ENCODE data around the gene TBC1D17. TPM values are rescaled to one million over a fixed set of nuclear protein-coding genes. Genes with fewer than 3 reads are reported as not detected.

The TBC1D17 gene
- polyA plus RNA-seq, 1 donor from 2014 or later, result 13.1 TPM

DNA sequence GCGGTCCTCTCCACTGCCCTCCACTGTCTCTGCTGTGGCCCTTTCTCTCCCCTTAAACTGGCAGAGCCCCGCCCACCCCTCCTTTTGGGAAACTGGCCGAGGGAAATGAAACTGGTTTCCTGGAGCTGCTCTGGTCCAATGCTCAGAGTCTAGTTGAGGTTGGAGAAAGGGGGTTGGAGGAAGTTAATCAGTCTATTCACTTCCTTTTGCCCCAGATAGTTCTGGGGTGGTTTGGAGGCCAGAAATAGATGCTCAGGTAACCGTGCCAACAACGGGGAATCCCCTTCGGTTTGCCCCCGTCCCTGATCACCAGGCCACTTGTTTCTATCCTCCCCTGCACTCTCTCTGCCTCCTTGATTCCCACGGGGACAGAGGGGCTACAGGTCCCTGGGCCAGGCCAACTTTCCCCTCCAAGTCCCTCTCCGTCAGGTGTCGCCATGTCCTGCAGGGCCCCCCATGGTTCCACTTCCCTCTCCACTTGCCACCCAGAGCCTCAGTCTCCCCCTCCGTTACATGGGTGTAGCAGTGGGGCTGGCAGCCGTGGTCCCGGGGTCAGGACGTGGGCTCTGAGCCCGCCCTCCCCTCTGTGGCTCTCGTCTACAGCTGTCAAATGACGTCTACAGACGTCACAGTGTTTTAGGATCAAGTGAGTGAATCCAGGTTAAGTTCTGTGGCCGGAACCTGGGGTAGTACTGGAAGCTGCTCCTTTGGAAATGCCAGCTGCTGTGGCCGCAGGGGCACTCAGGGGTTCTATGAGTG, 19.5 kb downstream of the TBC1D17 start, which contains the start of gene IL4I1:
IL4I1 (minus strand) TSS at position 25 of the 759 bp plus-strand sequence. CDS start 727 bp downstream, outside the sequence.
- no peaks in the 10 kb centered on the region for H3K27me3 ChIP-seq (ENCODE audit: insufficient read depth, low read depth, low read length)
- no peaks in the 10 kb centered on the region for H3K9me2 ChIP-seq (ENCODE audit: insufficient read depth, low read length)
- no peak within 1 kb of the TSS for H3K4me3 ChIP-seq (ENCODE audit: low read length)
- H3K9me3 ChIP-seq (ENCODE audit: low read length), result no peaks in the 10 kb centered on the region
- H3K4me2 ChIP-seq (ENCODE audit: low read length), result no peak within 1 kb of the TSS
- H3F3A ChIP-seq (ENCODE audit: insufficient read depth, low read length, poor library complexity, severe bottlenecking), result no peaks in the 10 kb centered on the region
- no peak for TF ChIP-seq EP300 (conservative IDR thresholded peaks at IDR 0.05; ENCODE audit: poor library complexity, severe bottlenecking)
- no peak for TF ChIP-seq REST (IDR thresholded peaks at IDR 0.05; ENCODE audit: borderline replicate concordance)
- TF ChIP-seq, protein P1, sequence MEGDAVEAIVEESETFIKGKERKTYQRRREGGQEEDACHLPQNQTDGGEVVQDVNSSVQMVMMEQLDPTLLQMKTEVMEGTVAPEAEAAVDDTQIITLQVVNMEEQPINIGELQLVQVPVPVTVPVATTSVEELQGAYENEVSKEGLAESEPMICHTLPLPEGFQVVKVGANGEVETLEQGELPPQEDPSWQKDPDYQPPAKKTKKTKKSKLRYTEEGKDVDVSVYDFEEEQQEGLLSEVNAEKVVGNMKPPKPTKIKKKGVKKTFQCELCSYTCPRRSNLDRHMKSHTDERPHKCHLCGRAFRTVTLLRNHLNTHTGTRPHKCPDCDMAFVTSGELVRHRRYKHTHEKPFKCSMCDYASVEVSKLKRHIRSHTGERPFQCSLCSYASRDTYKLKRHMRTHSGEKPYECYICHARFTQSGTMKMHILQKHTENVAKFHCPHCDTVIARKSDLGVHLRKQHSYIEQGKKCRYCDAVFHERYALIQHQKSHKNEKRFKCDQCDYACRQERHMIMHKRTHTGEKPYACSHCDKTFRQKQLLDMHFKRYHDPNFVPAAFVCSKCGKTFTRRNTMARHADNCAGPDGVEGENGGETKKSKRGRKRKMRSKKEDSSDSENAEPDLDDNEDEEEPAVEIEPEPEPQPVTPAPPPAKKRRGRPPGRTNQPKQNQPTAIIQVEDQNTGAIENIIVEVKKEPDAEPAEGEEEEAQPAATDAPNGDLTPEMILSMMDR (IDR thresholded peaks at IDR 0.05; ENCODE audit: poor library complexity, severe bottlenecking), result no peak
- no peak for TF ChIP-seq MXI1 (conservative IDR thresholded peaks at IDR 0.05; ENCODE audit: poor library complexity, severe bottlenecking)
- no peak for TF ChIP-seq POLR2AphosphoS5 (IDR thresholded peaks at IDR 0.05)
- no peak for TF ChIP-seq RAD21 (conservative IDR thresholded peaks at IDR 0.05)
- TF ChIP-seq EZH2 (IDR thresholded peaks at IDR 0.05; ENCODE audit: borderline replicate concordance, insufficient read depth, low read length, poor library complexity, severe bottlenecking), result no peak
- no peak for TF ChIP-seq SMC3 (conservative IDR thresholded peaks at IDR 0.05; ENCODE audit: poor library complexity)
- TF ChIP-seq TAF1 (IDR thresholded peaks at IDR 0.05; ENCODE audit: low read depth), result no peak
- no peak within 1 kb of the TSS for H3K27ac ChIP-seq (ENCODE audit: low read length)
- no peaks in the 10 kb centered on the region for H4K20me1 ChIP-seq (ENCODE audit: insufficient read depth)
- no peak within 1 kb of the TSS for H3K9ac ChIP-seq (ENCODE audit: low read length)
- no peak within 1 kb of the TSS for H2AFZ ChIP-seq (ENCODE audit: low read depth, low read length)
- no peaks in the 10 kb centered on the region for H3K36me3 ChIP-seq (ENCODE audit: insufficient read depth, low read length)
- no peaks in the 10 kb centered on the region for H3K79me2 ChIP-seq (replicated peaks; ENCODE audit: insufficient read depth, low read length)

DNA sequence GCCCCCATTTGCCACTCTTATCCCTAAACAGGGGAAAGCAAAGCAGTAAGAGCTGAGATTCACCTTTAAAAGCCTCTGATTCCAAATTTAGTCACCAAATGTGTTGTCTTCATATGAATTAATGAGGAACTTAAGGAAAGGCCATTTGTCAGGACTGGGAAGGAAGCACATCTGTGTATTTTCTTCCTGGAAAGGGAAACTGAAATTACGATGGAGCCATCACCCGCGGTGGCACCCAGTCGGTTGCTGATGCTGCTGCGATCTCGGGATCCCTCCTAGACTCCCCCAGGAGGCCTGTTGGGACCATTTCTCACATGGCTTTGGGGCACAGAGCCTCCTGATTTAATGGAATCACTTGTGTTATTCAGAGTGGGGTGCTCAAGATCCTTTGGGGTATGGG, 26.6 kb downstream of the TBC1D17 start:
- no peaks in the 10 kb centered on the region for H3K9me3 ChIP-seq (ENCODE audit: low read length)
- H3K9ac ChIP-seq (ENCODE audit: low read length), result no peak overlapping the region
- no peaks in the 10 kb centered on the region for H3K9me2 ChIP-seq (ENCODE audit: insufficient read depth, low read length)
- H3K36me3 ChIP-seq (ENCODE audit: insufficient read depth, low read length), result no peaks in the 10 kb centered on the region
- H3F3A ChIP-seq (ENCODE audit: insufficient read depth, low read length, poor library complexity, severe bottlenecking), result no peaks in the 10 kb centered on the region
- H3K27me3 ChIP-seq (ENCODE audit: insufficient read depth, low read depth, low read length), result no peaks in the 10 kb centered on the region
- H3K27ac ChIP-seq (ENCODE audit: low read length), result no peak overlapping the region
- no peaks in the 10 kb centered on the region for H3K79me2 ChIP-seq (replicated peaks; ENCODE audit: insufficient read depth, low read length)
- H4K20me1 ChIP-seq (ENCODE audit: insufficient read depth), result no peaks in the 10 kb centered on the region
- no peak overlapping the region for H3K4me2 ChIP-seq (ENCODE audit: low read length)
- TF ChIP-seq, protein P1 (IDR thresholded peaks at IDR 0.05; ENCODE audit: poor library complexity, severe bottlenecking), result no peak
- TF ChIP-seq MXI1 (conservative IDR thresholded peaks at IDR 0.05; ENCODE audit: poor library complexity, severe bottlenecking) (no peak), RAD21 (conservative IDR thresholded peaks at IDR 0.05) (no peak), EZH2 (IDR thresholded peaks at IDR 0.05; ENCODE audit: borderline replicate concordance, insufficient read depth, low read length, poor library complexity, severe bottlenecking) (no peak), EP300 (conservative IDR thresholded peaks at IDR 0.05; ENCODE audit: poor library complexity, severe bottlenecking) (no peak), TAF1 (IDR thresholded peaks at IDR 0.05; ENCODE audit: low read depth) (no peak), SMC3 (conservative IDR thresholded peaks at IDR 0.05; ENCODE audit: poor library complexity) (no peak), POLR2AphosphoS5 (IDR thresholded peaks at IDR 0.05) (no peak)
- no peak overlapping the region for H2AFZ ChIP-seq (ENCODE audit: low read depth, low read length)
- no peak overlapping the region for H3K4me3 ChIP-seq (ENCODE audit: low read length)

All from neural cell (in vitro differentiated cells).